SHP77 (cell line): Measurements from ENCODE around the gene PPP1R8.

Experiments used
- DNase-seq, 2 experiments: peaks; one replicate each; lab custom pipeline; 2025; lab: John Stamatoyannopoulos, UW

PPP1R8 gene

DNA sequence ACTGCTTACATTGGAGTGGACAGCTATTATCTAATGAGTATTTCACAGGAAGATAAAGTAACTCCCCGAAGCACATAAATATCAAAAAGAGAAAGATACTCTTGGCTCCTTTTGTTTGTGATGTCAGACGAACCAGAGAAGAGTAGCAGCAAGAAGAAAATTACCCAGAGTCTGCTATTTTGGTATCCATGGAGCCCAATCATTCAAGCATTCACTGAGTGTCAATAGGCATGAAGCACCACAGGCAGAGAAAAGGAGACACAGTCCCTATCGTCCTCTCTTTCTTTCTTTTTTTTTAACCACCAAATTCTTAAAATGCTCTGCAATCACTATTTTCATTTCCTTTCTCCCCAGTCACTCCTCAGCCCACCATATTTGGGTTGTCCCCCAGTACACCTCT is 63.9 kb downstream of the PPP1R8 start:
- DNase-seq, result no peak
